ENCODE results near the gene MITF.

- TF ChIP-seq CTCF (IDR thresholded peaks at IDR 0.05) (no peak), POLR2A (IDR thresholded peaks at IDR 0.05) (no peak)
Measured at GRCh38 chr3:69830147-69830546, 90.9 kb downstream of the MITF start.
